ENCODE measurements around the gene BMS1. TPM values are rescaled to one million over a fixed set of nuclear protein-coding genes. Genes with fewer than 3 reads are reported as not detected.

The BMS1 gene
- total RNA-seq, 1 experiment from 2014 or later: 44.2 TPM

DNA sequence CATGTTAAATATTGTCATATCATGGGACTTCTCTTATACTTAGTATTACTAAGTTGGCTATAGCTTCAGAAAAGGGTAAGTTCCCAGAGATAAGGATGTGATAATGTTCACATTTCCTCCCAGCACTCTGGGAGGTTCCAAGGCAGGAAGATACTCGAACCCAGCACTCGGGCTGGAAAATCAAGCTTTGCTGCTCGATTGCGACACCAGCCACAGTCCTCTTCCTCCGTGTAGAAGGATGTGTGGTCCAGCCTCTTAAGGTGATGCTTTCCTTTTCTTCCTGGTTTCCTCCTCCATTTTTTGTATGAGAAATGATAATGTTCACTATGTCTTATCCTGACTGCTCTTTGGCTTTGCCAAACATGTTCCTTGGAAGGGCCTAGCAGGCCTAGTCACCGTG, 3.2 kb downstream of the BMS1 start:
- H3K36me3 Mint-ChIP-seq (ENCODE audit: insufficient read depth in 1 of 3, low read depth in 3 of 3): peaks cover 22 to 59% (median 56%) of the 10 kb centered on the region in 3 experiments
- Histone ChIP-seq H3K18ac (ENCODE audit: insufficient read length, low read depth, low read length) (no peak overlapping the region), H3K4ac (ENCODE audit: low read depth, low read length) (no peak overlapping the region), H2BK12ac (ENCODE audit: insufficient read length, low read depth, low read length) (no peak overlapping the region), H2AK5ac (ENCODE audit: insufficient read length, low read length) (no peak overlapping the region), H4K8ac (replicated peaks; ENCODE audit: insufficient read length, low read depth, low read length) (no peak overlapping the region), H4K5ac (ENCODE audit: insufficient read length, low read depth, low read length) (no peak overlapping the region), H3K27ac (ENCODE audit: insufficient read length, low read depth, low read length) (no peak overlapping the region), H3K23me2 (ENCODE audit: insufficient read length, low read depth, low read length, poor library complexity, severe bottlenecking) (peaks cover 4% of the 10 kb centered on the region), H3T11ph (ENCODE audit: low read length) (no peak overlapping the region), H3K4me1 (ENCODE audit: insufficient read depth, low read length) (no peaks in the 10 kb centered on the region), H2BK15ac (ENCODE audit: low read depth, low read length) (no peak overlapping the region), H2AFZ (ENCODE audit: low read length) (no peak overlapping the region), H3K79me2 (ENCODE audit: insufficient read depth, low read length) (peaks cover 4% of the 10 kb centered on the region; the same call in 1 of the 2 replicates), H3K56ac (ENCODE audit: insufficient read length, low read depth, low read length) (no peak overlapping the region), H2BK20ac (ENCODE audit: low read depth, low read length, poor library complexity, severe bottlenecking) (no peak overlapping the region), H2BK120ac (ENCODE audit: low read depth, low read length, poor library complexity, severe bottlenecking) (no peak overlapping the region), H2BK5ac (ENCODE audit: insufficient read length, low read length) (no peak overlapping the region), H3K9ac (ENCODE audit: extremely low read depth, insufficient read length, low read length) (no peak overlapping the region), H3K27me3 (ENCODE audit: insufficient read depth, low read length) (no peaks in the 10 kb centered on the region), H4K91ac (ENCODE audit: insufficient read length, low read depth, low read length) (no peak overlapping the region), H3K4me2 (ENCODE audit: insufficient read depth, insufficient read length, low read length) (no peak overlapping the region), H3K79me1 (ENCODE audit: insufficient read depth, low read depth, low read length, poor library complexity, severe bottlenecking) (peaks cover 4% of the 10 kb centered on the region), H3K23ac (ENCODE audit: insufficient read length, low read depth, low read length) (no peak overlapping the region), H3K14ac (ENCODE audit: insufficient read depth, low read length) (no peak overlapping the region), H3K9me3 (ENCODE audit: control insufficient read depth, low read depth, low read length) (no peaks in the 10 kb centered on the region), H4K20me1 (ENCODE audit: control insufficient read depth, insufficient read depth, insufficient read length) (no peaks in the 10 kb centered on the region)
- TF ChIP-seq, protein P1, sequence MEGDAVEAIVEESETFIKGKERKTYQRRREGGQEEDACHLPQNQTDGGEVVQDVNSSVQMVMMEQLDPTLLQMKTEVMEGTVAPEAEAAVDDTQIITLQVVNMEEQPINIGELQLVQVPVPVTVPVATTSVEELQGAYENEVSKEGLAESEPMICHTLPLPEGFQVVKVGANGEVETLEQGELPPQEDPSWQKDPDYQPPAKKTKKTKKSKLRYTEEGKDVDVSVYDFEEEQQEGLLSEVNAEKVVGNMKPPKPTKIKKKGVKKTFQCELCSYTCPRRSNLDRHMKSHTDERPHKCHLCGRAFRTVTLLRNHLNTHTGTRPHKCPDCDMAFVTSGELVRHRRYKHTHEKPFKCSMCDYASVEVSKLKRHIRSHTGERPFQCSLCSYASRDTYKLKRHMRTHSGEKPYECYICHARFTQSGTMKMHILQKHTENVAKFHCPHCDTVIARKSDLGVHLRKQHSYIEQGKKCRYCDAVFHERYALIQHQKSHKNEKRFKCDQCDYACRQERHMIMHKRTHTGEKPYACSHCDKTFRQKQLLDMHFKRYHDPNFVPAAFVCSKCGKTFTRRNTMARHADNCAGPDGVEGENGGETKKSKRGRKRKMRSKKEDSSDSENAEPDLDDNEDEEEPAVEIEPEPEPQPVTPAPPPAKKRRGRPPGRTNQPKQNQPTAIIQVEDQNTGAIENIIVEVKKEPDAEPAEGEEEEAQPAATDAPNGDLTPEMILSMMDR (conservative IDR thresholded peaks at IDR 0.05): no peak
- H3K9me3 Mint-ChIP-seq: peaks cover 0 to 3% of the 10 kb centered on the region in 2 experiments; a peak in 1 of 5 replicates
- H3K27ac Mint-ChIP-seq: no peak overlapping the region
- peaks cover 4% of the 10 kb centered on the region for H3K27me3 Mint-ChIP-seq (ENCODE audit: low read depth)
- no peak for DNase-seq
- H3K4me3 Mint-ChIP-seq: no peak overlapping the region
- 0 out of 4 replicates have a peak, but pooled peaks cover 0 to 3% of the 10 kb centered on the region in 2 experiments for H3K4me1 Mint-ChIP-seq
- WGBS (ENCODE audit: extremely low coverage, insufficient read length, low lambda C conversion rate): no CpG with 5 or more reads among the region's 6 CpGs
